ENCODE results near the gene KLHL42. TPM values are rescaled to one million over a fixed set of nuclear protein-coding genes. Genes with fewer than 3 reads are reported as not detected.

Gene KLHL42
- total RNA-seq, 1 donor from 2014 or later: 25.0 TPM

DNA sequence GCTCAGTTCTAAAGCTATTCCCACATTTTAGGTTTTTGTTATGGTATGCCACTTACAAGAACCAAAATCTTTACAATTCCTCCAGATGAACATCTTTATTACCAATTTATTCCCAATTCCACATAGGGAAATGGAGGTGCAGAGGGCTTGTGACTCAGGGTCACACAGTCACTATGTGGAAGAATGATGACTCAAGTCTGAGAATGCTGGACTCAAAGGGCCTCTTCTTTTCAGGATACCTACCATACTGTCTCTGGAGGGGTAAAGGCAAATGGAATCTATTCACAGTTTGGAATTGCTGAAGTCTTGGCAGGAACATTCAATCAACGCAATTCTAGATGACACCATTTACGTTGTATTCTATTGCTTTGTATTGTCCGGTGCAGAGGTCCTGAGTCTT, 48.2 kb downstream of the KLHL42 start:
- H3K4me1 ChIP-seq: no peaks in the 10 kb centered on the region
- H3K36me3 ChIP-seq: no peaks in the 10 kb centered on the region
- ATAC-seq (no peak), DNase-seq (no peak)
- no peak overlapping the region for H3K27ac ChIP-seq
- H3K4me3 ChIP-seq: no peak overlapping the region
- H3K9me3 ChIP-seq: no peaks in the 10 kb centered on the region
- intact Hi-C loops (cut with DNase I): no loop called here
- TF ChIP-seq CTCF (IDR thresholded peaks at IDR 0.05): no peak
- H3K27me3 ChIP-seq: no peaks in the 10 kb centered on the region

GRCh38 chr12:27838543-27839185, 58.6 kb downstream of the KLHL42 start:
- no peaks in the 10 kb centered on the region for H3K36me3 ChIP-seq
- DNase-seq (no peak), ATAC-seq (peak; percentile 19)
- H3K27me3 ChIP-seq: no peaks in the 10 kb centered on the region
- no peaks in the 10 kb centered on the region for H3K9me3 ChIP-seq
- no peak overlapping the region for H3K27ac ChIP-seq
- no peak overlapping the region for H3K4me3 ChIP-seq
- no peaks in the 10 kb centered on the region for H3K4me1 ChIP-seq
- intact Hi-C loops (cut with DNase I): no loop called here
- no peak for TF ChIP-seq CTCF (IDR thresholded peaks at IDR 0.05)

DNA sequence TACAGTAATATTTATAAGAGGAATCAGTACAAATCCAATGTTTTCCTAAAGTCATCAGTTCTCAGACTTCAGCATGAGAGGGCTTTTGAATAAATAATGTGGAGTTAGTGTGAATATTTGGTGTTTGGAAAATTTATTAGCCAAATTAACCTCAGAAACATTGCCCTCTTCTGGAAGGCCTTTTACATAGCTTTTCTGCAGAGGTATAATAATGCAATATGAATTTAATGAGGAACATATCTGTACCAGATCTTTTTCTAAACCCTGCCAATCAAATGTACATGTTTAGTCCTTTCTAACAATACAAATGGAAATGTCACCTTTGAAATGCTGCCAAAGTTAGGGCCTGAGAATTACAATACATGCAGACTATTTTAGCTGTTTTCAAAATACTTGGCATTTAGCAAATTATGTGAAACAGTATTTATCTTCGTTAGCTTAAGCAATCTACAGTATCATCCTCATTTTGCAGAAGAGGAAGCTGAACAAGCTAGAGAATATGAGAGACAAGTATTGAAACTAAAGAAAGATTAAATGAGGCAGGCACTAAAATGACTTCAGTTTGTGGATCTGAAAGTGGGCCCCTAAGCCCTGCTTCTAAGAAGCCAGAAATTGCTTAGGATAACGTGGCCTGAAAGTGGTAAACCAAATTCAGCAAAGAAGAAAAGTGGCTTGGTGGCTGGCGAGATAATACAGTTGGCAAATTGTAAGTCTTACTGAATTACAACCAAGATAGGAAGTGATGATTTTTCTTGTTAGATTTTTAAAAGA, 60.4 kb downstream of the KLHL42 start:
- Histone ChIP-seq H3K9me3 (no peaks in the 10 kb centered on the region), H3K4me3 (no peak overlapping the region), H3K27me3 (no peaks in the 10 kb centered on the region), H3K27ac (no peak overlapping the region), H3K4me1 (peaks cover 2% of the 10 kb centered on the region), H3K36me3 (no peaks in the 10 kb centered on the region)
- DNase-seq: no peak
- ATAC-seq: no peak
- intact Hi-C loops (cut with DNase I): no loop called here
- TF ChIP-seq CTCF (IDR thresholded peaks at IDR 0.05): peak; percentile 19

DNA sequence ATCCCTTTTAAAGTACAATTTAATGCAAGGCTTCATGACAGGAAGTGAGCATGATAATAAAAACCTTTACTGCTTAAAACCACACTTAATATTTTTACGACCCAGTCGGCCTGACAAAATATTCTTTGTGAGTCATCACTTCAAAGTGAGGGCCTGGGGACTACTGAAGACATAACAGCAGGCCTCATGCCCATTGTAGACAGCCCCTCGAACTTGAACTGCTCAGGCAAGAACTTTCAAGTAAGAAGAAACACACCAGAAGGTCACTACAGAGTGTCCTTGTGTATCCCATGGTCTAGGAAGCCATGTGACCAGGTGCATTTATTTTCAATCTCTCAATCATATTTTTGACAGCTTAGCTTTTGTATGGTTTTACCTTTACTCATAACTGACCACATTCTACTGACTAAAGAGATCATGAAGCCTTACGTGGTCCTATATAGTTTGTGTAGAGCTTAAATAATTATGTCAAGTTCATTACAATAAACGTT, 61.4 kb downstream of the KLHL42 start:
- intact Hi-C loops (cut with DNase I): no loop called here
- H3K27ac ChIP-seq: no peak overlapping the region
- ATAC-seq: no peak
- H3K4me1 ChIP-seq: peaks cover 2% of the 10 kb centered on the region
- no peaks in the 10 kb centered on the region for H3K9me3 ChIP-seq
- DNase-seq: no peak
- no peaks in the 10 kb centered on the region for H3K36me3 ChIP-seq
- H3K27me3 ChIP-seq: no peaks in the 10 kb centered on the region
- H3K4me3 ChIP-seq: no peak overlapping the region
- TF ChIP-seq CTCF (IDR thresholded peaks at IDR 0.05): no peak

DNA sequence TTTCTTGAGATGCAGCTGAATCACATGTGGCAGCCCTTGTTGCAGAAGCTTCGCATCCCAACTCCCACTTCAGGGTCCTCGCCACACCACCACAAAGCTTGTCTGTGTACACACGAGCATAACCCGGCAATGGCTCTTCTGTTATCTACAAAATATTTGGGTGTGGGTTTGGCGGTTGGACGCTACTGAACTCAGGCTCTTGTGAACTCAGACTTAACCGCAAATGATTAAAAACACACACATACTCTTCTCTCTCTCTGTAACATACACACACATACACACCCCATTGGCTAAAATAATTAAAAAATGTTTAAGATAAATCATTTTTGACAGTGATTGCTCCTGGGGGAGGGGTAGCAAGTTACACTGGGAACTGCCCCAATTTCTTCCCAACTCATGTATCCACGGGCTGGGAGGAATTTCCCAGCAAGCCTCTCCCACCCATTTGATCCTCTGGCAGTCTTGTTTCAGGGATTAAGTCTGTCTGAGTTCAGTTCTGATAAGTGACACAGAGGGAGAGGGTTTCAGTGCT, 63.7 kb downstream of the KLHL42 start:
- peak; percentile 61 for ATAC-seq
- no peak for DNase-seq

More for the DNA sequence above, 63.7 kb downstream of the KLHL42 start:
- Histone ChIP-seq H3K4me3 (no peak overlapping the region), H3K27me3 (no peaks in the 10 kb centered on the region), H3K27ac (no peak overlapping the region), H3K4me1 (peaks cover 2% of the 10 kb centered on the region), H3K9me3 (no peaks in the 10 kb centered on the region), H3K36me3 (no peaks in the 10 kb centered on the region)
- intact Hi-C loops (cut with DNase I): no loop called here
- no peak for TF ChIP-seq CTCF (IDR thresholded peaks at IDR 0.05)
